HEK293 (cell line): Measurements from ENCODE around the gene C20orf204.

Experiments used
- CTCF ChIA-PET: fragments of 350-600 bp; formaldehyde crosslinking; extraction: SDS; loops from one replicate; lab custom pipeline; 2021; ENCODE audit warnings: antibody characterized with exemption; lab: Yijun Ruan, JAX
- POLR2A ChIA-PET: fragments of 300-600 bp; formaldehyde crosslinking; extraction: SDS; loops from one replicate; lab custom pipeline; 2020; ENCODE audit warnings: antibody characterized with exemption, inconsistent platforms; lab: Yijun Ruan, JAX
- H3K27ac ChIP-seq: fragments of 200-500 bp; sonication (Bioruptor generic); 2 replicates; pipeline ENCODE4 v1.5.1; 2014; ENCODE audit warnings: low read depth, low read length, control low read depth, inconsistent platforms; ENCODE audit errors: extremely low read depth
- H3K36me3 ChIP-seq, 2 experiments: fragments of 200-500 bp in 1 of 2; sonication (Bioruptor generic) in 1 of 2; 1 replicate in 1 of 2; 2 replicates in 1 of 2; pipeline ENCODE4 v1.5.1; 2014 to 2017; ENCODE audit warnings: inconsistent platforms in 2 of 2, low read length in 2 of 2; ENCODE audit not compliant: control insufficient read depth in 2 of 2, insufficient read depth in 1 of 2
- H3K4me1 ChIP-seq: fragments of 200-500 bp; sonication (Bioruptor generic); 2 replicates; pipeline ENCODE4 v1.5.1; 2014; ENCODE audit warnings: mild to moderate bottlenecking, low read length, inconsistent platforms; ENCODE audit not compliant: control insufficient read depth, insufficient read depth
- H3K4me3 ChIP-seq: 2 replicates; pipeline ENCODE4 v1.5.1; 2011; ENCODE audit warnings: low read depth, mild to moderate bottlenecking, control low read depth, low read length, moderate library complexity
- H3K9me3 ChIP-seq: fragments of 200-500 bp; sonication (Bioruptor generic); 2 replicates; pipeline ENCODE4 v1.5.1; 2014; ENCODE audit warnings: low read depth, low read length, inconsistent platforms; ENCODE audit not compliant: control insufficient read depth, insufficient read depth
- AEBP2 ChIP-seq: fragments of 450-650 bp; formaldehyde crosslinking; IDR thresholded peaks from 2 replicates; pipeline ENCODE4 v1.5.1; 2016; ENCODE audit warnings: missing biosample characterization, missing genetic modification characterization, borderline replicate concordance
- KLF1 ChIP-seq: fragments of 450-650 bp; formaldehyde crosslinking; IDR thresholded peaks from 2 replicates; pipeline ENCODE4 v1.5.1; 2016; ENCODE audit warnings: missing biosample characterization, missing genetic modification characterization
- KLF16 ChIP-seq: fragments of 450-650 bp; formaldehyde crosslinking; IDR thresholded peaks from 2 replicates; pipeline ENCODE4 v1.5.1; 2017; ENCODE audit warnings: missing biosample characterization, missing genetic modification characterization
- PRDM2 ChIP-seq: fragments of 450-650 bp; formaldehyde crosslinking; IDR thresholded peaks from 2 replicates; pipeline ENCODE4 v1.5.1; 2016; ENCODE audit warnings: missing biosample characterization, missing genetic modification characterization, borderline replicate concordance
- SCRT2 ChIP-seq: fragments of 450-650 bp; formaldehyde crosslinking; IDR thresholded peaks from 2 replicates; pipeline ENCODE4 v1.5.1; 2016; ENCODE audit warnings: missing biosample characterization, missing genetic modification characterization
- YY1 ChIP-seq: fragments of 450-650 bp; formaldehyde crosslinking; IDR thresholded peaks from 2 replicates; pipeline ENCODE4 v1.5.1; 2018; ENCODE audit warnings: missing biosample characterization, missing genetic modification characterization
- ZBTB21 ChIP-seq: fragments of 450-650 bp; formaldehyde crosslinking; IDR thresholded peaks from 2 replicates; pipeline ENCODE4 v1.5.1; 2017; ENCODE audit warnings: missing biosample characterization, missing genetic modification characterization
- ZBTB44 ChIP-seq: fragments of 450-650 bp; IDR thresholded peaks from 2 replicates; pipeline ENCODE4 v1.5.1; 2018; ENCODE audit warnings: missing biosample characterization, mild to moderate bottlenecking, missing genetic modification characterization
- ZIC2 ChIP-seq: fragments of 450-650 bp; formaldehyde crosslinking; IDR thresholded peaks from 2 replicates; pipeline ENCODE4 v1.5.1; 2016; ENCODE audit warnings: missing biosample characterization, missing genetic modification characterization
- ZNF132 ChIP-seq: fragments of 450-650 bp; formaldehyde crosslinking; IDR thresholded peaks from 2 replicates; pipeline ENCODE4 v1.5.1; 2017; ENCODE audit warnings: missing biosample characterization, missing genetic modification characterization, borderline replicate concordance
- ZNF133 ChIP-seq: fragments of 450-650 bp; formaldehyde crosslinking; IDR thresholded peaks from 2 replicates; pipeline ENCODE4 v1.5.1; 2016; ENCODE audit warnings: missing biosample characterization, missing genetic modification characterization
- ZNF16 ChIP-seq: fragments of 450-650 bp; formaldehyde crosslinking; IDR thresholded peaks from 2 replicates; pipeline ENCODE4 v1.5.1; 2016; ENCODE audit warnings: low read depth, missing biosample characterization, missing genetic modification characterization
- ZNF248 ChIP-seq: fragments of 450-650 bp; formaldehyde crosslinking; IDR thresholded peaks from 2 replicates; pipeline ENCODE4 v1.5.1; 2017; ENCODE audit warnings: missing biosample characterization, missing genetic modification characterization
- ZNF341 ChIP-seq: fragments of 450-650 bp; formaldehyde crosslinking; IDR thresholded peaks from 2 replicates; pipeline ENCODE4; 2016; ENCODE audit warnings: low read depth, missing biosample characterization, missing genetic modification characterization
- ZNF621 ChIP-seq: fragments of 450-650 bp; formaldehyde crosslinking; IDR thresholded peaks from 2 replicates; pipeline ENCODE4 v1.5.1; 2017; ENCODE audit warnings: missing biosample characterization, missing genetic modification characterization
- ZNF658 ChIP-seq: fragments of 450-650 bp; formaldehyde crosslinking; IDR thresholded peaks from 2 replicates; pipeline ENCODE4; 2016; ENCODE audit warnings: missing biosample characterization, missing genetic modification characterization
- TF ChIP-seq, protein P1 (sequence below): fragments of 450-650 bp; formaldehyde crosslinking; IDR thresholded peaks from 2 replicates; pipeline ENCODE4 v1.5.1; 2016; ENCODE audit warnings: missing biosample characterization, missing genetic modification characterization

Gene C20orf204

GRCh38 chr20:64041040-64041780 is 5.2 kb downstream of the C20orf204 start:
- no peaks in the 10 kb centered on the region for H3K4me1 ChIP-seq
- CTCF ChIA-PET = interaction anchor here (0.7 to 4.4 kb wide), 2 partner anchors 17 to 48 kb away, joined by 3 to 39 read pairs; no protein-coding TSS in a partner anchor
- H3K36me3 ChIP-seq = no peaks in the 10 kb centered on the region
- H3K27ac ChIP-seq = no peak overlapping the region
- TF ChIP-seq PRDM2 (no peak), ZNF658 (tag by site-specific recombination) (no peak), KLF16 (tag by site-specific recombination) (no peak), ZNF621 (no peak), KLF1 (tag by site-specific recombination) (peak; percentile 44; the same call in 1 of the 2 replicates), YY1 (no peak), ZBTB44 (tag by site-specific recombination) (no peak), SCRT2 (peak; percentile 73), ZNF132 (tag by site-specific recombination) (no peak), ZBTB21 (tag by site-specific recombination) (no peak), ZIC2 (tag by site-specific recombination) (no peak)
- TF ChIP-seq, protein P1, sequence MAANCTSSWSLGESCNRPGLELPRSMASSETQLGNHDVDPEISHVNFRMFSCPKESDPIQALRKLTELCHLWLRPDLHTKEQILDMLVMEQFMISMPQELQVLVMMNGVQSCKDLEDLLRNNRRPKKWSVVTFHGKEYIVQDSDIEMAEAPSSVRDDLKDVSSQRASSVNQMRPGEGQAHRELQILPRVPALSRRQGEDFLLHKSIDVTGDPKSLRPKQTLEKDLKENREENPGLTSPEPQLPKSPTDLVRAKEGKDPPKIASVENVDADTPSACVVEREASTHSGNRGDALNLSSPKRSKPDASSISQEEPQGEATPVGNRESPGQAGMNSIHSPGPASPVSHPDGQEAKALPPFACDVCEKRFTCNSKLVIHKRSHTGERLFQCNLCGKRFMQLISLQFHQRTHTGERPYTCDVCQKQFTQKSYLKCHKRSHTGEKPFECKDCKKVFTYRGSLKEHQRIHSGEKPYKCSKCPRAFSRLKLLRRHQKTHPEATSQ (tag by site-specific recombination) = no peak
- no peak overlapping the region for H3K4me3 ChIP-seq
- POLR2A ChIA-PET = no interaction called here
- H3K9me3 ChIP-seq = no peaks in the 10 kb centered on the region

GRCh38 chr20:64041781-64042053 is 5.7 kb downstream of the C20orf204 start:
- Histone ChIP-seq H3K36me3 (no peaks in the 10 kb centered on the region), H3K27ac (no peak overlapping the region), H3K4me3 (no peak overlapping the region), H3K9me3 (no peaks in the 10 kb centered on the region), H3K4me1 (no peaks in the 10 kb centered on the region)
- POLR2A ChIA-PET = no interaction called here
- CTCF ChIA-PET = interaction anchor here (4.4 kb wide), 1 partner anchor 16 kb away, joined by 39 read pairs; no protein-coding TSS in a partner anchor
- TF ChIP-seq AEBP2 (tag by site-specific recombination) (no peak), ZNF248 (tag by site-specific recombination) (no peak), ZNF16 (tag by site-specific recombination) (no peak), ZNF341 (tag by site-specific recombination) (peak; percentile 50; the same call in 1 of the 2 replicates), ZNF133 (tag by site-specific recombination) (no peak)
